Activated CD8-positive, alpha-beta memory T cell treated with anti-CD3 and anti-CD28 coated beads for 4 hours (primary cell): ENCODE measurements around the gene ATG5.

ENCODE experiments used
- DNase-seq, 2 donors: peaks; one replicate each; pipeline ENCODE4 v3.0.0-alpha.2; 2020; ENCODE audit warnings: low read depth in 2 of 2

The ATG5 gene

DNA sequence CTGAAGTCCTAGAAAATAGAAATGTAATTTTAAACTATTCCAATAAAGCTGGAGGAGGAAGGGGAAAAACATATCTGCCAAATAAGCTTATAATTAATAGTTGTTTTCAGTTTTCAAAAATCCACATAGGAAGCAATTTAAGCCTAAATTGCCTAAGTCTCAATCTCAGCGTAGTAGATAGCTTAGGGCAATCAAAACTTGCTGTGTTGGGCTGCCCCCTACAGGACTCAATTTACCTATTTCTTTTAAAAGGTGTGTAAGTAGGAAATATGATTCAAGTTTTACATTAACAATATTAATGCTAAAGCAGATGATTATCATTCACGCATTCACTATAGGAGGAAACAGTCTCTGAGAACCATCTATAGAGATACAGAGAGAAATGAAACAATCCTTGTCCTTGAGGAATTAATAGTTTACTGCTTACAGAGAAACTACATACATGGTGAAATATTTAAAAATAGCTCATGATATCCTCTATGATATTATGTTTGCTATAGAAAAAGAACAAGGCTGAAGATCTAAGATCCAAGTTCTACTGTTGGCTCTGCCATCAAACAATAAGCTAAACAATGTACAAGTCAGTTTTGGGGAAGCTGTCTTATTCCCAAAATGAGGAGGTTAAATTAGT is 102.1 kb downstream of the ATG5 start:
- DNase-seq, result peak; percentile 40 to 60

DNA sequence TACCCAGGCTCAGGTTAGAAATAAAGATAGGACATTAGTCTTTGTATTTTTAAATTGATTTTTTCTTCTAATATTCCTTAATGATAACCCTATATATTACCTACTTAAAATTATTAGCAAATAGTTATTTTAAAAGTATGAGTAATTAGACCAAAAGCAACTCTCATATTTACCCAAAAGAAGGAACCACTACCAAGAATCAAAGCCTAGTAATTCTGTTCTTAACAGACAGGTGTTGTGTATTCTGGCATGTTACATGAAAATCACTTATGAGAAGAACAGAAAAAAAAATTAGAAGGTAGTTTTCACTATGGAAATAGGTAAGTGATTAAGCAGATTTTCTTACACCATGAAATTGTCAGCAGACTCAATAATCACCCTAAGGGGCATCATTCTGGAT is 105.1 kb downstream of the ATG5 start:
- DNase-seq, result no peak

DNA sequence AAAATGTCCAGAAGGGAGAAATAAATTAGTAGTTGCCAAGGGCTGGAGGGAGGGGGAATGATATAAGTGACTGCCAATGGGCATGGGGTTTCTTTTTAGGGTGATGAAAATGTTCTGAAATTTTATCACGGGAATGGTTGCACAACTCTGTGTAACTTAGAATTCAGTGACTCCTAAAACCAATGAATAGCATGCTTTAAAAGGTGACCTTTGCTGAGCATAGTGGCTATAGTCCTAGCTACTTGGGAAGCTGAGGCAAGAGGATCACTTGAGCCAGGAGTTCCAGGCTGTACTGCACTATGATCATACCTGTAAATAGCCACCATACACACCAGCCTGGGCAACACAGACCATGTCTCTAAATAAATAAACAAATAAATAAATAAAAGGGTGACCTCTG is 109.0 kb downstream of the ATG5 start:
- DNase-seq, result no peak

DNA sequence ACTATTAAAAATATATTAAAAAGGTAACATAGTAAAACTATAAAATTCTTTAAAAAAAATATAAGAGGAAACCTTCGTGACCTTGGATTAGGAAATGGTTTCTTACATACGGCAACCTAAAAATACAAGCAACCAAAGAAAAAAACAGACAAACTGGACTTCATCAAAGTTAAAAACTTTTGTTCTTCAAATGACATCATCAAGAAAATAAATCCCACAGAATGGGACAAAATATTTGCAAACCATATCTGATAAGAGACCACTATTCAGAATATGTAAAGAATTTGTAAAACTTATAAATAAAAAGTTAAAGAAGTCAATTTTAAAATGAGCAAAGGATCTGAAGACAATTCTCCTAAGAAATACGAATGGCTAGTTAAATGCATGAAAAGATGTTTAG is 110.0 kb downstream of the ATG5 start:
- DNase-seq, result no peak

DNA sequence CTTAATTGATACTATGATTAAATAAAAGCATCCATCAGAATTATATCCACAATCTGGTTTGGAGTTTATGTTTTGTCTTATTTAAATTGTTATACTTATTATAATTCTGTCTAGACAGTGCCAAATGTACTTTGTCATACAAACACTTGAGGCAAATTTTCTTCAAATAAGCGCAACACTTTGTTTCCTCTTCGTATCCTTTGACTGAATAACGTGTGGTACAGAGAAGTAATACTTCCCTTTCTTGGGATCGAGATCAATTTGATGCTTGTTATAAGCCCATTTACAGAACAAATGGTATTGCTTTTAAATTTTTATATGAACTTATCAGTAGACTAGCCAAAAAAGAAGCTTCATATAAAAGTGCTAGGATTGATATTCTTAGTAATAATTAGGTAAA is 111.0 kb downstream of the ATG5 start:
- DNase-seq, result no peak

DNA sequence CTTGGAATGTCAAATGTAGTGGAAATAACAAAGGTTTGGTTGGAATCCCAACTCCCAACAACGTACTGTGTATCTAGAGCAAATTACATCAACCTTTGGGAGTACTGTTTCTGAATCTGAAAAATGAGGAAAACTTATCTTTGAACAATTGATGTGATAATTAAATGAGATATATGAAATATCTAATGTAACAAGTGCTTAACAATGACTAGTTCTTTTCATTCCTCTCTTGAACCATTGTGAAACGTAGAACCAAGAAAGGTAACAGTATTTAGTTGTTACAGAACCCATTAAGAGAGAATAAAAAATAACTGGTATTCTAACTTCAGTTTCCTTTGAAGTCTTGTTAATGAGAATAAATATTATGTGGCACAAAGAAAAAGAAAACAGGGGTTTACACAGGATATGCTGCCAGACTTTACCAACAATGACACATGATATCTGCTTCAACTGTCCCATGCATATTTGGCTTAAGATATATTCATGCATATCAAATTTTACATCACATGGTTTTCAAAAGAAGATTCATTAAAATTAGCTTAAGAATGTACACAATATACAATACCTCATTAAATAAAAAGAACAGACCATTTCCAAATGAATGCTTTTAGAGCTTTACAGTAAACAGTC is 111.8 kb downstream of the ATG5 start:
- DNase-seq, result no peak

DNA sequence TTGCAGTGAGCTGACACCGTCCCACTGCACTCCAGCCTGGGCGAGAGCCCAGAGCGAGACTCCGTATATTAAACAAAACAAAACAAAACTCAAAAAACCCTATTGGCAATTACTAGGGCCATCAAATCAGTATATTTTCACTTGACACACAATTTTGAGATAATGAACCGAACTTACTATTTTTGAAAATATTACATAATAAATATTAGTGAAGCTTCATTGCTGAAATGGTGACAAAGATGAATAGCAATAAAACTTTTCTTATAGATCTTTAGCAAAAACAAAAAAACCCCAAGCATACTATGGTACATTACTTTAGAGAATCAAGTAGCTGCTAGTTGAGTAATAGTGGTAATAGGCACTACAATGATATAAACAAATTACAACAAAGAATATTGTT is 113.0 kb downstream of the ATG5 start:
- DNase-seq, result no peak

DNA sequence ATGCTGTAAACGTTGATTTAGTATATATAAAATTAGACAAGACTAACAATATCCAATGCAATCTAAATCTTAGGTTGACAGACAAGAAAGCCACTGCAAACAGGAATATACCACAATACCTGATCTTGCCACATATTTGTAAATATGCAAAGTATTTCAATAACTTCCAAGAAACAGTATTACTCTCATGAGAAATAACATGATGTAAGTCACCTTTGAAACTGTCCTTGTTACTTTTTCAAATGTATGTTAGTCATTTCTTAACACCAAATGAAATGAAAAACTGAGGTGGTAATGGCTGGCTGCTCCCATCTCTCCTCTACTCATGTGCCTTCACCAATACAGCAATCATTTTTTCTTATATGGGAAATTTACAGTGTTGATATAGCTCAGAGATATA is 118.7 kb downstream of the ATG5 start:
- DNase-seq, result no peak

DNA sequence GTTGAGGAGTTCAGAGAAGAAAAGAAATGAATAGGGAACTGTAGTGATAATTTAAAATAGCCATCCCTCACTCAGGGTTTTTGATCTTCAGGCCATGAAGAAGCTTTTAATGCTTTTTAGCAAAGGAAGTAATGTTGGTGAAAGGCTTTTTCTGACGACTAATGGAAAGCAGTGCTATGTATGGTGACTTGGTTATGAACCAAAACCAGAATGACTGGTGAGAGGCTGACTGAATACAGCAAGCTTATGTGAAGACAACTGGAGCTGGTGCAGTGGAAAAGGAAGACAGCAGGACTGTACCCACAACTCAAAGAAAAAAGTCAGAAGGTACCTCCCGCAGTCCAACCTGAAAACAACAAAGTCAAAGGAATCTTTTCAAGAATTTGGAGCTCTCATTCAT is 120.6 kb downstream of the ATG5 start:
- no peak for DNase-seq

DNA sequence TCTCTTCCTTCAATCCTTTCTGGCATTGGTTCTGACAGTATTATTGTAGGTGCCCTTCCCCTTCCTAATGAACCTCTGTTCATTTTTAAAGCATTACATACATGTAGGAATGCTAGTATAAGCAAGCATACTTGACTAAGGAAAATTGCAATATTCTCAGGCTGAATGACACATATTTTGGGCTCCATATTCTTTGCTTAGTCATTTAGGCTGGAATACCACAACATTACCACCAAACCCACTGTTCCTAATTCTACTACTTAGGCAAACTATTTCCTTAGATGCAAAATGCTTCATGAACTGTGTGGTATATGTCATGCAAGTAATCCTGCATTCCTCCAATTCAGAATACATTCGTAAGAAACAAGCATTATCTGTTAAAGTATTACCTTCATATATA is 125.6 kb downstream of the ATG5 start:
- DNase-seq, result no peak

DNA sequence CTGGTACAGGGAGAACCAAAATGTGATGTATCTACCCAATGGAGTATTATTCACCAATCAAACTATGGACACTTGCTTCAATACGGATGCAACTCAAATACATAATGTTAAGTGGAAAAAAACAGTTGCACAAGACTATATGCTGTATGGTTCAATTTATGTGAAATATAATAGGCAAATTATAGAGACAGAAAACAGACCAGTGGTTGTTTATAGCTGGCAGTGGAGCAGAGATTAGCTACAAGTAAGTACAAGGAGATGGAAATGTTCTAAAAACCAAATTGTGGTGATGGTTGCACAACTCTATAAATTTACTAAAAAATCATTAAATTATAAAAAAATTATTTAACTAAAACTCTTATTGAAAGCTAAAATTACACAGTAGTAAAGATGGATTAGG is 126.2 kb downstream of the ATG5 start:
- DNase-seq, result no peak

DNA sequence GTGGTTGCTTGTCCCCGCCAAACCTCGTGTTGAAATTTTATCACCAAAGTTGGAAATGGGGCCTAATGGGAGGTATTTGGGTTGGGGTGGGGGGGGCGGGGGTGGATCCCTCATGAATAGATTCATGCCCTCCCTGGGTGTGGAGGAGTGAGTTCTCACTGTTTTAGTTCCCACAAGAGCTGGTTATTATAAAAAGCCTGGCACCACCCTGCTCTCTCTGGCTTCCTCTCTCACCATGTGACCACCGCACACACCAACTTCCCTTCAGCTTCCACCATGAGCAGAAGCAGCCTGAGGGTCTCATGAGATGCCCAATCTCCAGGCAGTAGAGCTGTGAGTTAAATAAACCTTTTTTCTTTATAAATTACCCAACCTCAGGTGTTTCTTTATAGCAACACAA is 128.1 kb downstream of the ATG5 start:
- DNase-seq, result no peak

DNA sequence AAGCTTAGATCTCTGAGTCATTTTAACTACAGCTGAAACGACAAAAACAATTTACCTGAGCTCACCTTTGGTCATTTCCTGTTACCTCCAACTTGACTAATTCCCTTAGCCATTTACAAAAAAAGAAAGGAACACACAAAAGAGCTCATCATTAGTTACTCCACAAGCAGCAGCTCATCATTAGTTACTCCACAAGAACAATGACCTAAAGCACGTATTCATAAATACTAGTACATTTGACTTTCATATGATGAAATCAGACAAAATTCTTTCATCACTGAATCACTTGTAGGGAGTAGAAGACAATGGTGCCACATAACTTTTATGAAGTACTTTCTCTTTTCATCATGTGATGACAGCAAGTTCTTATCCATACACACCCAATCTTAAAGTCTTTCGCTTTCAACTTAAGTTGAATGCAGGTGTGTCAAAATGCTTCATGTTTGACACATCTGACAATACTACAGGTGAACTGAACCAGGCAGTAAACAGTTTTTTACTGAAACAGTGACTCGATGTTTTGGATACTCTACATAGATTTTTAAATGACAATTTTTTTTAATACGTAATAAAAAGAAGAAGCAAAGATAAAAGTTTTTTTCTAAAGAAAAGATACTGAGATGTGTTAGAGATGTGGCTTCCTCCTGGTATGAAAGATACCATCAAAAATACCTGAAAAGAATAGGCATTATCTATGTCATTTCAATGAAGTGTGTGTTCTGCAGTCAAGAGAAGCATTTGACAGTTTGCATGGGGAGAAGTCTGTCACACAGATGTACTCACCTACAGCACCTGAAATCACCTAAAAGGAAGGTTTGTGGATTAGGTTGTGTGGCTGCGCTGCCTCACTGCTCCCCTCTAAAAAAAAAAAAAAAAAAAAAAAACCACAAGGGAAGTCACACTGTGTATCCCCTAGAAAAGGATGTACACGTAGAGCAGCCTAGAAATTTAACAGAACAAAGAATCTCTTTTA is 130.3 kb downstream of the ATG5 start:
- no peak for DNase-seq

DNA sequence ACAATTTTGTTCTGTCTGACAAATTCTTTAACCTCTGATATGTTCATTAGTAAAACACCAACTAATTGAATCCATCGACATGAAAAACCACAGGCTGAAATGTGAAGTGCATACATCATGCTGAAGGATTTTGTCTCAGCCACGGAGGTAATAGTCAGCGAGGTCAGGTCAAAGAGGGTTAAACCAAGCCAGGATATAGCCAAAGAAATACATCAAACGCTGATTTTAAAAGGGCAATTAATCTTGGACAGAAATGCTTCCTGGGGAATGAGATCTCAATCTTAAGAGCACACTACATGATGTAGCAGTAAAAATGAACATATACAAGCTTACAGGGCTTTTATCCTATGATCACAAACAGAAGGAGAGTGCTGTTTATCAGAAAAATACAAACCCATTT is 132.7 kb downstream of the ATG5 start:
- no peak for DNase-seq

DNA sequence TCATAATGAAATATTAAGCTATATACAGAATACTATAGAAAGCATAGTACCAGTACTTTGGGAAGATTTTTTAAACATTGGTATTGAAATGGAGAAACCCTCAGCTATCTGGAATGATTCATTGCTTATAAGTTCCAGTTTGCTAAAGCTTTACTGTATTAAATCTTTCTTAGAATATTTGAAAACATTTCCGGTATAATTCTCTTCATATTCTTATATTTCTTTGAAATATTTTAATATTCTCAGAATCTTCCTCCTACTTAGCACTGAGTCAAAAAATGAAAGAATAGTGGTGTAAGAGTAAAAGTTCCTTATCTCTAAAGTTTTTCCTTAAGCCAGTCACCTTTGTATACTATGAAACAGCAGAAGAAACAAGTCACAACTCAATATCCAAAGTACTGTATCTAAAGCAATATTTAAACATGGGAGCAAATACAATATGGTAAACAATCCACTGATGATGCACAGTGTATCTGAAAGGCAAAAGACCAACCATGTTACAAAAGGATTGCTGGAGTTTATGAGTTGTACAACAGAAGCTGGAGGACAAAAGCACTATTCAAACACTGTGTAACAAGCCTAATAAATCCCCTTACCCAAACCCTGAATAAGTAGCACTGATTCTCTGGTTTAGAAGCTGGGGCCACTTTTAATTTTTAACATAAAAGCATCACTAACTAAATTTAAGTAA is 137.3 kb downstream of the ATG5 start:
- no peak for DNase-seq

DNA sequence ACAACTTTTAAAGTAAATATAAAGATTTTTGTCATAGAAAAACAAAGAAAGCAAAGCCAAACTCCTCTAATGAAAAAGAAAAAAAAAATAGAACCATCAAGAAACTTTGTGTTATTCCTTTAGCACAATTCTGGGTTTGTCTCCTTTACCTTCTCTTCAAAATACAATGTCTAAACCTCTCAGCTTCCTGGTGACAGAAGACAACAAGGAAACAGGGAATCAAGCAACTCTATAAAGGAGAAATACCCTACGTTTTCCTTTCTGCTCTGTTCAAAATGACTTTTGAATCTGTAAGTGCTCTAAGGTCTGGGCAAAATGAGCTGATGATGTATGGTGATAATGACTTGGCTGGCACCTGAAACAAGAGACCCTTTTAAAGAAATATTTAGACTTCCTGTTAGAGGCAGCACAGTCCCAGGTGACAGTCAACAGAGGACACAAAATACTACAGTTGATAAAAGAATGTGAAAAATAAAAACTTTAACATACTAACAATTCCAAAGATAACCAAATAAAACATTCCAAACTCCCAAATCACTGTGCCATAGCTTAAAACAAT is 138.1 kb downstream of the ATG5 start:
- DNase-seq, result no peak

DNA sequence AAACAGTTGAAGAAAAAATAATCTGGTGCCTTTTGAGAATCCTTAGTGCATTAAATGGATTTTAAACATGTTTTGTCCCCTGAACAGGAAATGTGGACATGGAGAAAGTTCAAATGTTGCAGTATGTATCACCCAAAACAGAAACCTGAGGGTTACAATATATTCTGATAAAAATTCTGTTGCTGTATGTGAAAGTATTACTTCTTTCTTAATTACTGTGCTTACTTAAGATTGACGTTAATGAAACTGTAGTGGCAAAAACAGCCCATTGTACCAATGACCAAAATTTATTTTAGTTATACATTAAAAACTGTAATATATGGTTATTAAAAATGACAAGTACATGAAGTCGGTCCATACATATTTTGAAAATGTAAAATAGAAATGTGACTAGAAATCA is 138.8 kb downstream of the ATG5 start:
- no peak for DNase-seq

DNA sequence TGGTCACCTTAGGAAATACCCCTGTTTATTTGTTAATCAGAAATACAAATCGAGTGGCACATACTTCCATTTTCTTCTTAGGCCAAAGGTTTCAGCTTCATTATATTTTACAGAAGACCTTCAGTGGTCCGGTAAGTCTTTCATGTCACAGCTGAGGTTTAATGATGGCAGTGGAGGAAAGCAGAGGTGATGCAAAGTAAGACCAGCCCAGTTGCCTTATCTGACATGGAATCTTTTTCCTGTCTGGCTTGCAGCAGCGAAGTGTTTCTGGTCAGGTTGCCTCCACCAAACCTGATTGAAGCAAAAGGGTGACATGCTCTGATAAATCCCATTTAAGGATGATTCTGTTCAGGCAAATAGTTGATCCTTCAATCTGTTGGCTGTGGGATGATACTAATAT is 139.4 kb downstream of the ATG5 start:
- DNase-seq, result no peak

DNA sequence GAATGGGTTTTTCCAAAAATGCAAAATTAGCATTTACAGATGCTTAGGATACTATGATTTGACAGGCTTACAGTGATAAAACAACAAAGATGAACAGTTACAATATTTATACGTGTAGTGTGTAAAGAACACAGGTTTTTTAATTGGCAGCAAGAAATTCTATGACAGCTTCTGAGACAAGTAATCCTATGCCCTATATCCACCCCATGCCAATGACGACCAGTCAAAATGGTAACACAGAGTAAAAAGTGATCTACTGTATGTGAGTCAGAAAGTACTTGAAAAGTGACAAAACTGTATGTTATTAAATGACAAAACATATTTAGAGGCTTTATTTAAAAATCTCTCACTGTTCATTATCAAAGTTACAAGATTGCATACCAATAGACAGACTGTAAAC is 139.9 kb downstream of the ATG5 start:
- no peak for DNase-seq

DNA sequence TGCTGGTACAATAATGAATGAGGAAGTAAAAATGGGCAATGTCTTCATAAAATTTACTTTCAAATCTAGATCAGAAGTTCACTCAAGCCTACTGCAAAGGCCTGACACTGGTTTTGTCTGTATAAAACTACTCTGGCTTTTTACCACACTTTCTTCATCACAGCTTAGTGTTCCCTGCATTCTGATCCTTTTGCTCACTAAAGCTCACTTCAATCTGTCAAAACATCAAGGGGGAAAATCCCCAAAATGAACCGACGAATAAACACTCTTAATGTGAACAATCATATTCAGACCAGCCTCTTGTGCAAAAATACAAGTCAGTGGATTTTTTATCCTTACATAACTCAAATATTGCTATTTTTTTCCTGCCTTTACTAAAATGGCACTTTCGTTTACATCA is 140.9 kb downstream of the ATG5 start:
- no peak for DNase-seq

DNA sequence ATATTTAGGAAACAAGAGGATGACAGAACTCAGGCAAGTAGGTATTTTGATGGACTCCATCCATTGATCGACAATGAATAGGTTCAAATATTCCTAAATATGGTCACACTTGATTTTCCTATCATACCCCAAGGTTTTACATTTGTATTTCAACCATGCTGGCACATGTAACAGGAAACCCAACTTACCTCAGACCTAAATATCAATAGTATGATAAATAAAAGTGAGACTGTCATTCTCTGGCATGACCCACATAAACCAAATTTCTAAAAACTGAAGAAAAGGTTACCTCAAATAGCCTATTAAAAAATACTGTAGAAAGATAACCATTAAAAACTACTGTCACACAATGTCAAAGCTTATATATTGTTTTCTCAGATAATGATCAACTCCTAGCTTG is 142.1 kb downstream of the ATG5 start:
- DNase-seq, result no peak

DNA sequence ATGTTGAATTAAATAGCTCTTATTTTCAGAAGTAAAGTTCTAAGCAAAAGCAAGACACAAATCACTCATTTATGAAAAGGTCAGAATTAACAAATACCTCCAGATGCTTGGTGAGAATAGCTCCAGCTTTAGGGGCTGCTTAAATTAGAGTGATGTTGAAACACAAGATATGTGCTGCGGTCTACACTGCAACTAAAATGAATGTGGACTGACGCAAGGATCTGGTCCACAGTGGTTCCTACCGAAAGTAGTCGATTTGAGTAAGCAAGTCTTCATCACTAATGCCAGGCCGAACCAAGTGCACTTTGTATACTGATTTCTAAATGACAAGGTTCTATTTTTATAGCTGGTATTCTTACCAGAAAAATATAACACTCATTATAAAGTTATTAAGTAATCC is 143.1 kb downstream of the ATG5 start:
- DNase-seq, result no peak
